ENCODE measurements around the gene UBAP1. TPM values are rescaled to one million over a fixed set of nuclear protein-coding genes. Genes with fewer than 3 reads are reported as not detected.
"Not testable (repeated sequence)": the region's sequence is repeated elsewhere in the genome, so short reads cannot be mapped to it uniquely, and the experiment has no call there.

The UBAP1 gene
- total RNA-seq, 2 experiments from 2014 or later, result 29.9 to 31.7 TPM

DNA sequence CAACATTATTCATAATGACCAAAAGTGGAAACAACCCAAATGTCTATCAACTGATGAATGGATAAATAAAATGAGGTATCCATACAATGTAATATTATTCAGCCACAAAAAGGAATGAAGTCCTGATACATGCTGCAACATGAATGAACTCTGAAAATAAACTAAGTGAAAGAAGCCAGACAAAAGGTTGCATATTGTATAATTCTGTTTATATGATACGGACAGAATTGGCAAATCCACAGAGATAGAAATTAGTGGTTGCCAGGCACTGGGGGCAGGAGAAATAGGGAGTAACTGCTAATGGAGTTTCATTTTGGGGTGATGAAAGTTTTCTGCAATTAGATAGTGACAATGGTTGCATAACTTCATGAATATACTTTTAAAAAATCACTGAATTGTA lies 103.3 kb downstream of the UBAP1 start:
- Mint-ChIP-seq H3K27ac (no peak overlapping the region), H3K27me3 (ENCODE audit: low read depth) (no peaks in the 10 kb centered on the region), H3K4me1 (ENCODE audit: low read depth) (peaks cover 5% of the 10 kb centered on the region), H3K36me3 (ENCODE audit: low read depth) (peaks cover 18% of the 10 kb centered on the region), H3K4me3 (no peak overlapping the region), H3K9me3 (no peaks in the 10 kb centered on the region)
- intact Hi-C loops (cut with micrococcal nuclease), result no loop called here
- CTCF ChIA-PET, result interaction anchor here (0.6 kb wide), 1 partner anchor 52 kb away, joined by 3 read pairs; no protein-coding TSS in a partner anchor
- no peak for DNase-seq

DNA sequence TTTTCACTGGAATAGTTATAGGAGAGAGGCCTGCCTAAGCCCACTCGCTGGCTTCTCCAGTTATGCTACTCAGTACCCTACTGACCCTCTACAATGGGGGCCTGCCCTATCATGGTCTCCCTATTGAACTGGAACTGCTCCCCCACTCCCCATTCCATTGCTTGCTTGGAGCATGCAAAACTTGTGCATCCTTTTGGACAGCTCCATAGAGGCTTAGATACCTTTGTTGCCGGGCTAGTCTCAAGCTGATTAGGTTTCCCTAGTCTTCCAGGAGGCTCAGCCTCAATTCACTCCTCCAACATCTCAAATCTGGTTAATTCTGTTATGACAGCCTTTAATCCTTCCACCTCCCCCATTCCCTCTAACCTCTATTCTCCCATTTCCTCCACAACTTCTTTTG lies 110.3 kb downstream of the UBAP1 start:
- no peaks in the 10 kb centered on the region for H3K4me1 Mint-ChIP-seq (ENCODE audit: low read depth)
- H3K4me3 Mint-ChIP-seq, result no peak overlapping the region
- DNase-seq, result no peak
- peaks cover 12% of the 10 kb centered on the region for H3K36me3 Mint-ChIP-seq (ENCODE audit: low read depth)
- no peaks in the 10 kb centered on the region for H3K27me3 Mint-ChIP-seq (ENCODE audit: low read depth)
- H3K9me3 Mint-ChIP-seq, result no peaks in the 10 kb centered on the region
- CTCF ChIA-PET, result interaction anchor here (0.5 to 1.3 kb wide), 2 partner anchors 11 to 445 kb away, joined by 3 to 4 read pairs; no protein-coding TSS in a partner anchor
- intact Hi-C loops (cut with micrococcal nuclease), result no loop called here
- H3K27ac Mint-ChIP-seq, result no peak overlapping the region

DNA sequence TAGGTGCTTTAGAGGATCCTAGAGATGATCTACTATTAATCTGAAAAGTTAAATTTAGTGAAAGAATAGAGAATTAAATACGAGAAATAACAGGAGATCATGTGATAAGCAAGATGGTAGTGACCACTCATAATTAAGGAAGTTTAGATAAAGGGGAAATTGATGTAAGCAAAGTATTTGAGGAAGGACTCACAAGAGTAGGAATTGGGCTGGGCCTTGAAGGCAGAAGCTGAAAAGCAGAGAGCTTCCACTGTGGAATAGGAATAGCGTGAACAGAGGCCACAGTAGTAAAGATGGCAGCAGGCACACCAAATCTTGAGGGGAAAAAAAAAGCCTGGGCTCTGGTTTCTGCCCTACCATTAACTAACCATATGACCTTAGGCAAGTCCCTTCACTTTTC lies 112.2 kb downstream of the UBAP1 start:
- intact Hi-C loops (cut with micrococcal nuclease), result no loop called here
- Mint-ChIP-seq H3K36me3 (ENCODE audit: low read depth) (peaks cover 8% of the 10 kb centered on the region), H3K9me3 (no peaks in the 10 kb centered on the region), H3K27me3 (ENCODE audit: low read depth) (no peaks in the 10 kb centered on the region), H3K27ac (no peak overlapping the region), H3K4me3 (no peak overlapping the region), H3K4me1 (ENCODE audit: low read depth) (no peaks in the 10 kb centered on the region)
- CTCF ChIA-PET, result interaction anchor here (0.7 kb wide), 1 partner anchor 133 kb away, joined by 5 read pairs; no protein-coding TSS in a partner anchor
- DNase-seq, result no peak

DNA sequence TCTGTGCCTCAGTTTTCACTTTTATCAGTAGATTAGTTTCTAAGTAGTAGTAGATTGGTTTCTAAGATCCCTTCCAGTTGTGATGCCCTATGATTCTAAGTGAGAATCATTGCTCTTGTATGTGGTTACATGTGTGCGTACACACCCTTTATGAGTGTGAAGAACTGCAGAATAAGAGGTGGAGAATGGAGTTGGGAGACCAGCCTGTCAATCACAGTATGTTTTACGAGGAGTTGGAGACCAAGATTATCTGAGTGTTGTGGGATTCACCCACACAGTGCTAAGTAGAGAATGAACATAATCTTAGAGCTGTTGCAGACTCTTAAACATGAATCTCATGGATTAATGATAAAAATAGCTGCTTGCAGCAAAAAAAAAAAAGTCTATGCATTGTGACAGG lies 112.6 kb downstream of the UBAP1 start:
- H3K4me1 Mint-ChIP-seq (ENCODE audit: low read depth), result no peaks in the 10 kb centered on the region
- H3K27me3 Mint-ChIP-seq (ENCODE audit: low read depth), result no peaks in the 10 kb centered on the region
- intact Hi-C loops (cut with micrococcal nuclease), result no loop called here
- H3K9me3 Mint-ChIP-seq, result no peaks in the 10 kb centered on the region
- peaks cover 4% of the 10 kb centered on the region for H3K36me3 Mint-ChIP-seq (ENCODE audit: low read depth)
- CTCF ChIA-PET, result no interaction called here
- DNase-seq, result no peak
- no peak overlapping the region for H3K27ac Mint-ChIP-seq
- H3K4me3 Mint-ChIP-seq, result no peak overlapping the region

DNA sequence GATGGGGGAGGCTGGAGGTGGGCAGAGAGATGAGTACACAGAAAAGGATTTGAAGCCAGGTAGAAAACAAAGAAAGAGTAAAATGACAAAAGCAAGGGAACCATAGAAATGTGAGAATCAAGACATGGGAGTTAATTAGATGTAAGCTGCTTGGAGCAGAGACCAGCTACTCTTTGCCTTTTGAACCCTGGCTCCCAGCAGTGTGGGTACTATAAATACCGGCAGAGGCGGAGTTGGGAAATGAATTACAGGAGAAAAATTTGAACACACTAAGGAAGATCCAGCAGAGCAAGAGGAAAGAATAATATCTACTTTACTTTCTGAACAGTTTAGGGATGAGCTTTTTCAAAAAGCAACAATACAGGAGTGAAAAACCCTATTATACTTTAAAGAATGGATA lies 113.7 kb downstream of the UBAP1 start:
- Mint-ChIP-seq H3K9me3 (no peaks in the 10 kb centered on the region), H3K4me3 (no peak overlapping the region), H3K4me1 (ENCODE audit: low read depth) (no peaks in the 10 kb centered on the region), H3K27me3 (ENCODE audit: low read depth) (no peaks in the 10 kb centered on the region), H3K27ac (no peak overlapping the region), H3K36me3 (ENCODE audit: low read depth) (no peaks in the 10 kb centered on the region)
- intact Hi-C loops (cut with micrococcal nuclease), result no loop called here
- CTCF ChIA-PET, result interaction anchor here (1.0 kb wide), 1 partner anchor 208 kb away, joined by 3 read pairs; no protein-coding TSS in a partner anchor
- DNase-seq, result no peak

DNA sequence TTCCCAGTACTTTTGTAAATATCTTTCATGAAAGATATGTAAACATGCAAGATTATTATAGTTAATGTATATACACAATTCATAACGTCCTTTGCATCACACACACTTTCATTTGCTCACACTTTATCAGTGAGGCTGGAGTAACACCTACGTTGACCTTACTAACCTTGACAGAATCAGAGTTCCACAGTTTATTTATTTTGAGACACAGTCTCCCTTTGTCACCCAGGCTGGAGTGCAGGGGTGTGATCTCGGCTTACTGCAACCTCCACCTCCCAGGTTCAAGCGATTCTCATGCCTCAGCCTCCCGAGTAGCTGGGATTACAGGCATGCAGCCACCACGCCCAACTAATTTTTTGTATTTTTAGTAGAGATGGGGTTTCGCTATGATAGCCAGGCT lies 122.2 kb downstream of the UBAP1 start:
- H3K27ac Mint-ChIP-seq; H3K4me1 Mint-ChIP-seq (ENCODE audit: low read depth); H3K4me3 Mint-ChIP-seq; H3K27me3 Mint-ChIP-seq (ENCODE audit: low read depth); H3K36me3 Mint-ChIP-seq (ENCODE audit: low read depth); H3K9me3 Mint-ChIP-seq; DNase-seq; CTCF ChIA-PET: not testable (repeated sequence)
- intact Hi-C loops (cut with micrococcal nuclease), result loop anchor here (10.0 kb wide), 1 partner anchor 76 kb away; no protein-coding TSS in a partner anchor

Other genes with a start within 250 kb of the UBAP1 start
- gene UBAP2, start 130.2 kb upstream of the UBAP1 start, total RNA-seq, result 10 to 100 TPM; 28.6 to 32.8 TPM
- gene DCAF12, start 52.3 kb upstream of the UBAP1 start, total RNA-seq, result 10 to 100 TPM; 34.0 to 37.0 TPM
- gene KIF24, start 150.2 kb downstream of the UBAP1 start, total RNA-seq, result 1 to 10 TPM; 4.2 to 4.5 TPM
- gene NUDT2, start 150.5 kb downstream of the UBAP1 start, total RNA-seq, result 10 to 100 TPM; 39.2 to 42.9 TPM
- 1 to 10 TPM; 1.1 to 2.0 TPM for gene MYORG, start 197.9 kb downstream of the UBAP1 start, total RNA-seq